Keratinocyte (primary cell): ENCODE results near the gene PATZ1.

ENCODE experiments used
- EZH2 ChIP-seq: IDR thresholded peaks from one replicate; pipeline ENCODE4 v1.6.1; 2012; ENCODE audit warnings: inconsistent platforms, mild to moderate bottlenecking, low read length, moderate library complexity
- TF ChIP-seq, protein P1 (sequence below), 3 experiments: IDR thresholded peaks in 1 of 3; conservative IDR thresholded peaks in 1 of 3; optimal IDR thresholded peaks in 1 of 3; 2 replicates in 2 of 3; 3 replicates in 1 of 3; pipeline versions ENCODE3 to v1.5.1; 2011; ENCODE audit warnings: low read length in 3 of 3, mild to moderate bottlenecking in 3 of 3, moderate library complexity in 2 of 3, control low read depth in 1 of 3, inconsistent platforms in 1 of 3; ENCODE audit not compliant: insufficient read depth in 2 of 3; ENCODE audit errors: extremely low read depth in 1 of 3

DNA sequence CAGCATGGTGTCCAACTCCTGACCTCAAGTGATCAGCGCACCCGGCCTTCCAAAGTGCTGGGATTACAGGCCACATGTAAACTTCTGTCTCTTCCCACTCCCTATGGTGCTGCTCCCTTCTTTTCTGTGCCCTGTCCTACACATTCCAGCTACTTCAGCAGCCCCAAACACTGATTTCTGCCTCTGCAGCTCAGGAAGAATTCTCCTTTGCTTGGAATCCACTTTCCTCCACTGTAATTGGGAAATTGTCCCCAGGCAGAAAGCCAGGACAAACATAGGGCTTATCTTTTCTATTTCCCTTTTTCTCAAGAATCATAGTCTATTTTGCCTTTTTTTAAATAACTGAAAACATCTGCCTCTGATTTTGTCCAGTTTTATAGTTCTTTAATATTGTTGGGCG is 32.0 kb upstream of the PATZ1 start:
- TF ChIP-seq, protein P1, sequence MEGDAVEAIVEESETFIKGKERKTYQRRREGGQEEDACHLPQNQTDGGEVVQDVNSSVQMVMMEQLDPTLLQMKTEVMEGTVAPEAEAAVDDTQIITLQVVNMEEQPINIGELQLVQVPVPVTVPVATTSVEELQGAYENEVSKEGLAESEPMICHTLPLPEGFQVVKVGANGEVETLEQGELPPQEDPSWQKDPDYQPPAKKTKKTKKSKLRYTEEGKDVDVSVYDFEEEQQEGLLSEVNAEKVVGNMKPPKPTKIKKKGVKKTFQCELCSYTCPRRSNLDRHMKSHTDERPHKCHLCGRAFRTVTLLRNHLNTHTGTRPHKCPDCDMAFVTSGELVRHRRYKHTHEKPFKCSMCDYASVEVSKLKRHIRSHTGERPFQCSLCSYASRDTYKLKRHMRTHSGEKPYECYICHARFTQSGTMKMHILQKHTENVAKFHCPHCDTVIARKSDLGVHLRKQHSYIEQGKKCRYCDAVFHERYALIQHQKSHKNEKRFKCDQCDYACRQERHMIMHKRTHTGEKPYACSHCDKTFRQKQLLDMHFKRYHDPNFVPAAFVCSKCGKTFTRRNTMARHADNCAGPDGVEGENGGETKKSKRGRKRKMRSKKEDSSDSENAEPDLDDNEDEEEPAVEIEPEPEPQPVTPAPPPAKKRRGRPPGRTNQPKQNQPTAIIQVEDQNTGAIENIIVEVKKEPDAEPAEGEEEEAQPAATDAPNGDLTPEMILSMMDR (optimal IDR thresholded peaks at IDR 0.05 in 1 of 3, IDR thresholded peaks at IDR 0.05 in 1 of 3, conservative IDR thresholded peaks at IDR 0.05 in 1 of 3; ENCODE audit: extremely low read depth in 1 of 3, insufficient read depth in 2 of 3, low read length in 3 of 3) = no peak
- no peak for TF ChIP-seq EZH2
